GM19395 (cell line): ENCODE results near the gene MRPS23.
"Not testable (repeated sequence)": the region's sequence is repeated elsewhere in the genome, so short reads cannot be mapped to it uniquely, and the experiment has no call there.

ENCODE experiments used
- ATAC-seq: cut with Tn5 transposase; IDR thresholded peaks from one replicate; pipeline ENCODE4 v1.9.1; 2021; ENCODE audit warnings: mild to moderate bottlenecking, moderate library complexity; ENCODE audit not compliant: unreplicated experiment

The MRPS23 gene

DNA sequence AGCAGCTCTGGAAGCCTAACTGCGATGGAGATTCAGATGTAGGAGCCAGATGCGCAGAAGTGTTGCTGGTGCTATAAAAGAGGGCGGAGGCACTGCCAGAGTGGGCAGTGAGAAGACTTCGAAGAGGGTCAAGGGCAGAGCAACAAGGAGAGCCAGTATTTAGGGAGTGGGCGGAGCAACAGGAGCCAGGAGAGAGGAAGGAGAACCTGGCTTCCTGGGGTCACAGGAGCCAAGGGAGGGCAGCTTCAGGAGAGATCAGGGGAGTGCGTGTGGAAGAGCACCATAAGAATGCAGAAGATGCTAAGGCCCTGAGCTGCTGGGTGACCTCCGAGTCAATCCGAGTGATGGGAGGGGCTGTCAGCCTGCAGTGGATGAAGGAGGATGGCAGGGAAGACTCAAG lies 14.4 kb upstream of the MRPS23 start:
- no peak for ATAC-seq

GRCh38 chr17:57862694-57863667 lies 13.1 kb upstream of the MRPS23 start:
- no peak for ATAC-seq

- no peak for ATAC-seq
These were observed 12.2 kb upstream of the MRPS23 start for GRCh38 chr17:57861790-57862693.

DNA sequence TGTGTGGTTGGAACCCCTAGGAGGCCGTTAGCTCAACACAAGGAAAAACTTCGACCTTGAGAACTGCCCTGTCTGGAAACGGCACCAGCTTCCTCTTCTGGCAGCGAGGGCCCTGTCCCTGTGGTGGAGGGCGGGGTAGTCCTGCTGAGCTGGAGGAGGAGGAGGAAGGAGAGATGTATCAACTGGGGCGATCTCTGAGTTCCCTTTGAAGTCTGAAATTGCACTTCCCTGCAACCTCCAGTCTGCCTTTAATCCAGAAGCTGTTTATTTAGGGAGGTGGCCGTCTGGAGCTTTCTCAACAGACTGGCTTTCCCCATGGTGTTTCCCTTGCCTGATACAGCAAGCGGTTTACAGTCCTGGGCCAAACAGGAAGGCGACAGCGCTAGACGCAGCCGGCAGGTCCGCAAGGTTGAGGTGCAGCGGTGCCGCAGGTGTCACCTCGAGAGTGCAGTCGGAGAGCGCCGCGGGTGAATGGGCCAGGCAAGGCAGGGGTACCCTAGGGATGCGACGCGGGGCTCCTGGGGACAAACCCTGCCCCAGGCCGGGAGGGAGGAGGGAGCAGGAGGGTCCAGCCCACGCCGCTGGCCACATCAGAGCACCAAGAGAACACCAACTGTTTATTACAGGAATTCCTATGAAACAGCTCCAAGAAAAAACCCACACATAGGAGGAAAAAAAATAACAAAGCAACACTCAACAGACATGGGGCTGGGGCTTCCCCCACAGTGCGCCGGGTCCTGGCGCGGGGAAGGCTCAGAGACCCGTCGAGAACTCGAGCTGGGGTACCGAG lies 11.4 kb upstream of the MRPS23 start:
- ATAC-seq: no peak

GRCh38 chr17:57860414-57860999 lies 10.7 kb upstream of the MRPS23 start:
- ATAC-seq: no peak

GRCh38 chr17:57859601-57860413 lies 10.0 kb upstream of the MRPS23 start:
- ATAC-seq: no peak

GRCh38 chr17:57858838-57859237 lies 9.0 kb upstream of the MRPS23 start:
- no peak for ATAC-seq

- no peak for ATAC-seq
These were observed 7.2 kb upstream of the MRPS23 start for GRCh38 chr17:57856792-57857620.

GRCh38 chr17:57855391-57856035 lies 5.7 kb upstream of the MRPS23 start:
- ATAC-seq: no peak

DNA sequence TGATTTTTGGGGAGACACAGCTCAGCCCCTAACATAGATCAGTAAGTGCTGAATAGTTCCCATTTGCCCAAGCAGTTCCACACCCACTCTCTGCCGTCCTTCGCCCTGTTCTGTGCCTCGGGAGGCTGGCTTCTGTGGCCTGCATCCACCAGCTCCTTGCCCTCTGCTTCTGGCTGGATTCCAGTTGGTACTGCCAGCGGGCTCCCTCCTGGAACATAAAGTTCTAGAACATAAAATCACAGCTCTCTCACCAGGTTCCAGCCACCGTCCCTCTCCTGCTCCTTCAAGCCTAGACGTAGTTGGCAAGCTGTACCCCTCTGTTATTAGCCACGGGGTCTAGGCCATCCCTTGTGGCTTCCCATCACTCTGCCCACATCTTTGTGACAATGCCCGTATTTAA lies 3.9 kb upstream of the MRPS23 start:
- ATAC-seq: no peak

- ATAC-seq: no peak
These were observed 3.1 kb upstream of the MRPS23 start for GRCh38 chr17:57852955-57853328.

GRCh38 chr17:57852092-57852954 lies 2.5 kb upstream of the MRPS23 start:
- ATAC-seq: no peak

- ATAC-seq: no peak
These were observed 526 bp downstream of the MRPS23 start for GRCh38 chr17:57849163-57849873.

DNA sequence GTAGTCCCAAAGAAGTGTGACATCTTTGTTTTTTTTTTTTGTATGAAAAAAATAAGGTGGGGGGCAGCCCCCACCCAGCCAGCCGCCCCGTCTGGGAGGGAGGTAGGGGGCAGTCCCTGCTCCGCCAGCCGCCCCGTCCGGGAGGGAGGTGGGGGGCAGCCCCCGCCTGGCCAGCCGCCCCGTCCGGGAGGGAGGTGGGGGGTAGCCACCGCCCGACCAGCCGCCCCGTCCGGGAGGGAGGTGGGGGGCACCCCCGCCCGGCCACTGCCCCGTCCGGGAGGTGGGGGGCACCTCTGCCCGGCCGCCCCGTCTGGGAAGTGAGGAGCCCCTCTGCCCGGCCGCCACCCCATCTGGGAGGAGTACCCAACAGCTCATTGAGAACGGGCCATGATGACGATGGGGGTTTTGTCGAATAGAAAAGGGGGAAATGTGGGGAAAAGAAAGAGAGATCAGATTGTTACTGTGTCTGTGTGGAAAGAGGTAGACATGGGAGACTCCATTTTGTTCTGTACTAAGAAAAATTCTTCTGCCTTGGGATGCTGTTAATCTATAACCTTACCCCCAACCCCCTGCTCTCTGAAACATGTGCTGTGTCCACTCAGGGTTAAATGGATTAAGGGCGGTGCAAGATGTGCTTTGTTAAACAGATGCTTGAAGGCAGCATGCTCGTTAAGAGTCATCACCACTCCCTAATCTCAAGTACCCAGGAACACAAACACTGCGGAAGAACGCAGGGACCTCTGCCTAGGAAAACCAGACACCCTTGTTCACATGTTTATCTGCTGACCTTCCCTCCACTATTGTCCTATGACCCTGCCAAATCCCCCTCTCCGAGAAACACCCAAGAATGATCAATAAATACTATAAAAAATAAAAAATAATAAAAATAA lies 3.5 kb downstream of the MRPS23 start:
- ATAC-seq: not testable (repeated sequence)

DNA sequence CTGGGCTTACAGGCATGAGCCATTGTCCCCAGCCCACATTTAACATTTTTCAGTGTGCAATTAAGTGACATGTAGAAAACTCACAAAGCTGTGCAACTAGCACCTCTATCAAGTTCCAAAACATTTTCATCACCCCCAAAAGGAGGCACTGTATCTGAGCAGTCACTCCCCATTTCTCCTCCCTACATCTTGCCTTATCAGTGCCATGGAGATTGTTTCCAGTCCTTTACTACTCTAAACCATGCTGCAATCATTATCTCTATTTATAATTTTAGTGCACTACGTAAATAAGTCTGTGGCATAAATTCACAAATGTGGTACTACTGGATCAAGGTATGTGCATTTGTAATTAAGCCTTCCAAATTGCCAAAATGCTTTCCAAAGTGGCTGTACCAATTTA lies 7.6 kb downstream of the MRPS23 start:
- no peak for ATAC-seq

GRCh38 chr17:57839571-57839923 lies 10.3 kb downstream of the MRPS23 start:
- ATAC-seq: no peak
